Transverse colon (tissue), 4 donors: ENCODE results near the gene CALHM3. TPM values are rescaled to one million over a fixed set of nuclear protein-coding genes. Genes with fewer than 3 reads are reported as not detected.

Source experiments
- DNase-seq: peaks from one replicate; pipeline ENCODE4 v3.0.0-alpha.2; 2019
- H3K27ac ChIP-seq, 4 donors: fragments of 200-600 bp; sonication (generic); 2 replicates each; pipeline ENCODE4 v1.5.1; 2016 to 2018; ENCODE audit warnings: inconsistent platforms in 4 of 4
- H3K27me3 ChIP-seq: fragments of 200-600 bp; sonication (generic); 2 replicates; pipeline ENCODE4 v1.5.1; 2017; ENCODE audit warnings: inconsistent platforms
- H3K36me3 ChIP-seq, 4 donors: fragments of 200-600 bp; sonication (generic); 2 replicates each; pipeline ENCODE4 v1.5.1; 2017 to 2019; ENCODE audit warnings: inconsistent platforms in 4 of 4
- H3K4me1 ChIP-seq, 4 donors: fragments of 200-600 bp; sonication (generic); 2 replicates each; pipeline ENCODE4 v1.5.1; 2017 to 2020; ENCODE audit warnings: inconsistent platforms in 4 of 4
- H3K4me3 ChIP-seq, 4 donors: fragments of 200-600 bp; sonication (generic); 1 replicate in 1 of 4; 2 replicates in 3 of 4; pipeline versions ENCODE4 v1.5.1 to v1.6.1; 2017 to 2019; ENCODE audit warnings: inconsistent platforms in 4 of 4
- H3K9me3 ChIP-seq, 2 donors: fragments of 200-600 bp; sonication (generic); 2 replicates each; pipeline ENCODE4 v1.5.1; 2017 to 2019; ENCODE audit warnings: inconsistent platforms in 2 of 2
- EP300 ChIP-seq: sonication (generic); formaldehyde crosslinking; IDR thresholded peaks from one replicate; pipeline ENCODE4 v1.6.1; 2017; ENCODE audit warnings: antibody characterized with exemption, low read depth
- POLR2A ChIP-seq: fragments of 450-650 bp; IDR thresholded peaks from one replicate; pipeline ENCODE4 v1.6.1; 2016; ENCODE audit warnings: antibody characterized with exemption, mild to moderate bottlenecking, moderate library complexity
- POLR2AphosphoS5 ChIP-seq, 3 donors: sonication (generic); formaldehyde crosslinking; IDR thresholded peaks; one replicate each; pipeline ENCODE4 v1.6.1; 2016; ENCODE audit warnings: antibody characterized with exemption in 3 of 3
- WGBS, 2 donors: methylation state at CpG; one replicate each; pipeline ENCODE4 v1.1.5; 2018; ENCODE audit warnings: low coverage in 1 of 2; 5-methylcytosine and 5-hydroxymethylcytosine counted together
- in situ Hi-C, 4 donors: fragments of 200-750 bp; cut with MboI; loops; one replicate each; pipeline versions ENCODE4 v1.15.0 to v1.15.1; 2017; ENCODE audit warnings: low sequenced_read_pairs in 3 of 4, low pct_ligation_motif_present in 1 of 4, low pct_unique_long_range_greater_than_20kb in 1 of 4
- intact Hi-C: fragments of 100-400 bp; cut with DNase I; formaldehyde crosslinking; loops from one replicate; pipeline ENCODE4 v1.15.1; 2023; ENCODE audit warnings: low total_unique reads
- total RNA-seq, 4 donors: library from RNA; depleted of rRNA; stranded (reverse); fragments of >200 nt; gene quantifications; one replicate each; pipeline ENCODE4 v1.1.0, GENCODE V29; 2016
- TF ChIP-seq, protein P1 (sequence below), 5 experiments: fragments of 200-600 bp in 3 of 5; fragments of 450-650 bp in 2 of 5; sonication (generic) in 3 of 5; IDR thresholded peaks; 1 replicate in 2 of 5; 2 replicates in 3 of 5; pipeline ENCODE4 v1.5.1; 2016 to 2017; ENCODE audit warnings: antibody characterized with exemption in 5 of 5, inconsistent platforms in 3 of 5, mild to moderate bottlenecking in 2 of 5, moderate library complexity in 1 of 5

The CALHM3 gene
- total RNA-seq, 4 donors from 2014 or later, result not detected

DNA sequence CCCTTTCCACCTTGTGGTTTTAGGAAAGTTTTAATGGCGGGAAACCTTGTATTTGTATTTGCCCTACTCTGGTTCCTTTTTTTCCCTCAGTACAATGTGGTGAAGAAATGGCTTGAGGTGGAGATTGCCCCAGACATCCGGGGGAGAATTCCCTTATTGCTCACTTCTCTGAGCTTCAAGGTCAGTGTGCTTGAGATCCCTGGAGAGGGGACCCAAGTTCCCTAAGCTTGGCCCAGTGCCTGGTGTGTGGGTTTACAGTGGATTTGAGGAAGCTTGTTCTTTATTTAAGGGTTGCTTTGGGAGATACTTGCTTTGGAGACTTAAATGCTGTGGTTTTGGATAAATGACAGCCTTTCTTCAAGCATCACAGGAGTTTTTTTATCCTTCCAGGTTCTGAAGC is 45.2 kb downstream of the CALHM3 start:
- H3K27ac ChIP-seq, result no peak overlapping the region
- H3K4me1 ChIP-seq, result no peaks in the 10 kb centered on the region
- intact Hi-C loops, result no loop called here
- TF ChIP-seq POLR2A (no peak), EP300 (no peak), POLR2AphosphoS5 (IDR thresholded peaks at IDR 0.05) (no peak)
- TF ChIP-seq, protein P1, sequence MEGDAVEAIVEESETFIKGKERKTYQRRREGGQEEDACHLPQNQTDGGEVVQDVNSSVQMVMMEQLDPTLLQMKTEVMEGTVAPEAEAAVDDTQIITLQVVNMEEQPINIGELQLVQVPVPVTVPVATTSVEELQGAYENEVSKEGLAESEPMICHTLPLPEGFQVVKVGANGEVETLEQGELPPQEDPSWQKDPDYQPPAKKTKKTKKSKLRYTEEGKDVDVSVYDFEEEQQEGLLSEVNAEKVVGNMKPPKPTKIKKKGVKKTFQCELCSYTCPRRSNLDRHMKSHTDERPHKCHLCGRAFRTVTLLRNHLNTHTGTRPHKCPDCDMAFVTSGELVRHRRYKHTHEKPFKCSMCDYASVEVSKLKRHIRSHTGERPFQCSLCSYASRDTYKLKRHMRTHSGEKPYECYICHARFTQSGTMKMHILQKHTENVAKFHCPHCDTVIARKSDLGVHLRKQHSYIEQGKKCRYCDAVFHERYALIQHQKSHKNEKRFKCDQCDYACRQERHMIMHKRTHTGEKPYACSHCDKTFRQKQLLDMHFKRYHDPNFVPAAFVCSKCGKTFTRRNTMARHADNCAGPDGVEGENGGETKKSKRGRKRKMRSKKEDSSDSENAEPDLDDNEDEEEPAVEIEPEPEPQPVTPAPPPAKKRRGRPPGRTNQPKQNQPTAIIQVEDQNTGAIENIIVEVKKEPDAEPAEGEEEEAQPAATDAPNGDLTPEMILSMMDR (IDR thresholded peaks at IDR 0.05), result no peak
- no peaks in the 10 kb centered on the region for H3K27me3 ChIP-seq
- in situ Hi-C loops, result no loop called here
- DNase-seq, result no peak
- H3K9me3 ChIP-seq, result no peaks in the 10 kb centered on the region
- peaks cover 0 to 50% (median 20%) of the 10 kb centered on the region in 4 donors for H3K36me3 ChIP-seq
- no peak overlapping the region for H3K4me3 ChIP-seq
- WGBS, 2 donors, result 85 to 100% methylated on average over 1 to 2 of the region's 2 CpGs

DNA sequence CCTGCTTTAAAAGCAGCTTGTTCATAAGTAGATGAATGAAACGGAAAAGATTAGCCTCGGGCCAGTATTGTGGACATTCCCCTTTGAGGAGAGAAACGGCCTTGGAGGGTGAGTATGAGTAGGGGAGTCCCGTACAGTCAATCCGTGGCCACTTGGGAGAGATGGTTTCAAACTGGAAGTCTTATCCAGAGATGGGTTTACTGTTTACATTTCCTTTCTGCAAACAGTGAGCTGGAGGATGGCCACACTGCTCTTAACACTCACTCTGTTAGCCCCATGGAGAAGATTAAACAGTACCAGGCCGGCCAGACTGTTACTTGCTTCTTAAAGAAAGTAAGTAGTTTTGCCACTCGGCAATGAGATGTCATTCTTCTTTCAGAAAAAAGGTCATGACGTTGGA is 47.1 kb downstream of the CALHM3 start:
- 75 to 82% methylated on average over 8 of the region's 8 CpGs for WGBS, 2 donors
- TF ChIP-seq POLR2AphosphoS5 (IDR thresholded peaks at IDR 0.05) (no peak), POLR2A (no peak), EP300 (no peak)
- TF ChIP-seq, protein P1 (IDR thresholded peaks at IDR 0.05), result no peak
- DNase-seq, result no peak
- H3K4me3 ChIP-seq, result no peak overlapping the region
- H3K36me3 ChIP-seq, result peaks cover 0 to 38% (median 16%) of the 10 kb centered on the region in 4 donors
- no peaks in the 10 kb centered on the region for H3K4me1 ChIP-seq
- intact Hi-C loops (no loop called here), in situ Hi-C loops (no loop called here)
- H3K27me3 ChIP-seq, result no peaks in the 10 kb centered on the region
- no peaks in the 10 kb centered on the region for H3K9me3 ChIP-seq
- H3K27ac ChIP-seq, result no peak overlapping the region

DNA sequence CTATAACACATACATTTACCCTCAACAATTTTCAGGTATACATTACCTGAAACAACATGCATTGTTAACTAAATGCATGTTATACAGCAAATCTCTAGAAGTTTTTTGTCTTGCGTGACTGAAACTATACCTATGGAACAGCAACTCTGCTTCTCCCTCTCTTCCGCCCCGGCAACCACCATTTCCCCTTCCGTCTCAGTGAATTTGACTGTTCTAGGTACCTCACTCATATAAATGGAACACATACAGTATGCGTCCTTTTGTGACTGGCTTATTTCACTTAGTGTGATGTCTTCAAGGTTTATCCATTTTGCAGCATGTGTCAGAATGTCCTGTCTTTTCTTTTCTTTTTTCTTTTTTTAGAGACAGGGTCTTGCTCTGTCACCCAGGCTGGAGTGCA is 49.4 kb downstream of the CALHM3 start:
- in situ Hi-C loops (loop anchor here in 1 of 4 donors (10.0 kb wide), 1 partner anchor 55 kb away; no protein-coding TSS in a partner anchor), intact Hi-C loops (no loop called here)
- DNase-seq, result no peak
- Histone ChIP-seq H3K4me3 (no peak overlapping the region), H3K4me1 (no peaks in the 10 kb centered on the region), H3K9me3 (no peaks in the 10 kb centered on the region), H3K36me3 (peaks cover 0 to 36% (median 12%) of the 10 kb centered on the region in 4 donors), H3K27ac (no peak overlapping the region), H3K27me3 (no peaks in the 10 kb centered on the region)
- 96% methylated on average over 5 of the region's 5 CpGs for WGBS, 2 donors
- TF ChIP-seq, protein P1 (IDR thresholded peaks at IDR 0.05), result no peak
- no peak for TF ChIP-seq EP300
- TF ChIP-seq POLR2A, result no peak
- TF ChIP-seq POLR2AphosphoS5 (IDR thresholded peaks at IDR 0.05), result no peak

DNA sequence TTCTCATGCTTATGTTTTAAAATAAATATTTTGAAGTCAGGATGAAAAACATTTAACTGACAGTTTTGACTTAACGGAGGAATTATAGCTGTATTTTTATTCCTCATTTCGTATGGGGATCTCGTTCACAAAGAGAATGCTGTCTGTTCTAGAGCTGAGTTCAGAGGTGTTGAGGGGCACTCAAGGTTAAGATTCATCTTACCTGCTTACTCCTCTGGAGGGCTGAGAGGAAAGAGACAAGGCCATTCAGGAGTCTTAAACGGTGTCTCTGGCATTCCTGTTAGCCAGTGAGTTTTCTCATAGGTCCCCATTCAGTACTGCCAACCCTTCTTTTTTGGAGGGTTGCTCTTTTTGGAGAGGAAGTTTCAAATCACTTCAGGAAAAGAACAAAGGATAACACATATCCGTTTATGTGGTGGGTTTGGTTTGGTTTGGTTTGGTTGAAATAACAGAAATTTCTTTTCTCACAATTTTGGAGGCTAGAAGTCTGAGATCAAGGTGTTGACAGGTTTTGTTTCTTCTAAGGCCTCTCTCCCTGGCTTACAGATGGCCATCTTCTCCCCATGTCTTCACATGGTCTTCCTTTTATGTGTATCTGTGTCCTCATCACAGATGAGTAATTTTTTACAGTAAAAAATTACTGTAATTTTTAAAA is 49.9 kb downstream of the CALHM3 start:
- Histone ChIP-seq H3K27ac (no peak overlapping the region), H3K9me3 (no peaks in the 10 kb centered on the region), H3K4me1 (no peaks in the 10 kb centered on the region), H3K4me3 (no peak overlapping the region), H3K36me3 (peaks cover 0 to 36% (median 14%) of the 10 kb centered on the region in 4 donors), H3K27me3 (no peaks in the 10 kb centered on the region)
- in situ Hi-C loops, result loop anchor here in 1 of 4 donors (10.0 kb wide), 1 partner anchor 56 kb away; no protein-coding TSS in a partner anchor
- TF ChIP-seq, protein P1 (IDR thresholded peaks at IDR 0.05), result no peak
- TF ChIP-seq POLR2A (no peak), POLR2AphosphoS5 (IDR thresholded peaks at IDR 0.05) (no peak), EP300 (no peak)
- WGBS, 2 donors, result 73 to 89% methylated on average over 4 to 5 of the region's 5 CpGs
- no peak for DNase-seq
- intact Hi-C loops, result no loop called here
